CD4-positive, CD25-positive, alpha-beta regulatory T cell (primary cell): ENCODE measurements around the gene RBM39. TPM values are rescaled to one million over a fixed set of nuclear protein-coding genes. Genes with fewer than 3 reads are reported as not detected.
A peak's percentile ranks its signal among the peaks of the same experiment; 100 is the strongest.
"Not testable (repeated sequence)": the region's sequence is repeated elsewhere in the genome, so short reads cannot be mapped to it uniquely, and the experiment has no call there.

Experiments used
- ATAC-seq, 2 donors: fragments of 150-1000 bp; cut with Tn5 transposase; one replicate each; pipeline ENCODE4 v1.10.0; 2021; ENCODE audit warnings: low read depth in 2 of 2, moderate number of reproducible peaks in 2 of 2, moderate library complexity in 1 of 2
- DNase-seq, 3 donors: peaks; one replicate each; pipeline versions ENCODE4 v3.0.0 to v3.0.0-alpha.2; 2012 to 2022; ENCODE audit warnings: mixed read lengths in 1 of 3
- H3K27ac ChIP-seq: one replicate; pipeline ENCODE4 v1.7.0; 2013; ENCODE audit warnings: mild to moderate bottlenecking, low read length; ENCODE audit not compliant: insufficient read depth, poor library complexity, severe bottlenecking
- H3K27me3 ChIP-seq: one replicate; pipeline ENCODE4 v1.7.0; 2013; ENCODE audit warnings: low read length; ENCODE audit not compliant: control insufficient read depth, insufficient read depth
- H3K36me3 ChIP-seq: one replicate; pipeline ENCODE4 v1.7.0; 2013; ENCODE audit warnings: mild to moderate bottlenecking, low read length, moderate library complexity; ENCODE audit not compliant: control insufficient read depth, insufficient read depth
- H3K4me1 ChIP-seq: 2 replicates; pipeline ENCODE4 v1.7.0; 2013; ENCODE audit warnings: mild to moderate bottlenecking, low read length; ENCODE audit not compliant: insufficient read depth, control insufficient read depth, poor library complexity, severe bottlenecking
- H3K4me3 ChIP-seq: one replicate; pipeline ENCODE4 v1.7.0; 2013; ENCODE audit warnings: low read depth, mild to moderate bottlenecking, low read length, moderate library complexity
- H3K9me3 ChIP-seq, 2 experiments: 1 replicate in 1 of 2; 2 replicates in 1 of 2; pipeline ENCODE4 v1.7.0; 2013; ENCODE audit warnings: low read length in 2 of 2, mild to moderate bottlenecking in 1 of 2, moderate library complexity in 1 of 2; ENCODE audit not compliant: control insufficient read depth in 2 of 2
- H3K27ac Mint-ChIP-seq, 3 donors: one replicate each; pipeline ENCODE4 v1.8.0; 2020 to 2022; ENCODE audit warnings: mild to moderate bottlenecking in 3 of 3, mixed read lengths in 3 of 3, moderate library complexity in 2 of 3
- H3K27me3 Mint-ChIP-seq: one replicate; pipeline ENCODE4 v1.8.0; 2022; ENCODE audit warnings: mild to moderate bottlenecking, mixed read lengths
- H3K36me3 Mint-ChIP-seq: one replicate; pipeline ENCODE4 v1.8.0; 2020; ENCODE audit warnings: mixed read lengths
- H3K4me1 Mint-ChIP-seq, 4 donors: one replicate each; pipeline ENCODE4 v1.8.0; 2020 to 2022; ENCODE audit warnings: mixed read lengths in 4 of 4, mild to moderate bottlenecking in 1 of 4
- H3K4me3 Mint-ChIP-seq, 4 donors: one replicate each; pipeline ENCODE4 v1.8.0; 2020 to 2022; ENCODE audit warnings: mild to moderate bottlenecking in 4 of 4, mixed read lengths in 4 of 4, moderate library complexity in 3 of 4
- H3K9me3 Mint-ChIP-seq, 7 donors: one replicate each; pipeline ENCODE4 v1.8.0; 2020 to 2022; ENCODE audit warnings: mixed read lengths in 7 of 7, mild to moderate bottlenecking in 3 of 7, moderate library complexity in 2 of 7
- polyA plus RNA-seq, 4 donors: library from polyadenylated mRNA; unstranded; fragments of 300-500 nt; fragmentation: Illumina TruSeq; gene quantifications; one replicate each; pipeline ENCODE4 v1.2.3, GENCODE V29; 2021
- total RNA-seq: library from RNA; stranded (reverse); gene quantifications from one replicate; pipeline ENCODE4 v1.2.3, GENCODE V29; 2022

Gene RBM39
- total RNA-seq (1,180 TPM), polyA plus RNA-seq (100 to 1,000 TPM; 112 to 144 (median 117) TPM)

DNA sequence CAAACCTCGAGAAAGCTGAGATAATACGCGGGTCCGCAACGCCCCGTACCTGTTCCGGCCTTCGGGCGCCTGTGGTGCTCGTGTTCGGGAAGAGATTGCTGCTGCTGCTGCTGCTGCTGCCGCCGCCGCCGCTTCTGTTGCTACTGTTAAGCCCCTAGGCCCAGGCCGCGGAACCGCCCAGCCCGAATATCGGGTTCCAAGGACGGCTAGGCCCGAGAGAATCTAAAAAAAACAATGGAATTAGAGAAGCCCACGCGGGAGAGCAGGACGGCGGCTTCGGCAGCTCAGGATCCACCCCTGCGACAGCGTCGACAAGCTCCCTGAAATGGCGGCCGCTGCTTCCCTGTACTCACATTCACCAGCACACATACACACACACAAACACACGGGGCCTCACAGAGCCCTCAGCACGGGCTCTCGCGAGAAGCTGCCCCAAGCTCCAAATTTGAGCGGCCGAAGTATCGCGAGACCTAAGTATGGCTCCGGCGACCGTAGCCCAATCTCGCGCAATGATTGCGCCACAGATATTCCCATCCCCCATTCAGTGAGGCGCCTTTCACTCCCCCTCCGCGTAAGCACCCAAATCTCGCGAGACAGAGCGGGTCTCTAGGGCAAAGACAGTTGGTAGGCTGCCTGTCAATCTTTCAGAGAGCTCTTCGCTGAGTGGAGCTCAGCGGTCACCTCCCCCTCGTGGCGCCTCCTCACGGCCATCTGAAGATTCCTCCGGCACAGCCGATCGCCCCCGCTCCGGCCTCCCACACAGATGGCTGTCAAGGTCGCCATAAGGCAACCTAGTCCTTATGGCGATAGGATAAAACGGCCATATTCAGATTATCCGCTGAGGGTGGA lies at the start of gene RBM39:
Gene RBM39, minus strand, starts transcription at position 369 of the 849 bp plus-strand sequence. CDS start 1,386 bp downstream, outside the sequence.
- Mint-ChIP-seq H3K27me3 (peaks cover 6% of the 10 kb centered on the region), H3K9me3 (no peaks in the 10 kb centered on the region), H3K4me3 (peak within 1 kb of the TSS; percentile 95 to 100 (median 100)), H3K27ac (peak within 1 kb of the TSS; percentile 98 to 100 (median 99)), H3K36me3 (peaks cover 29% of the 10 kb centered on the region), H3K4me1 (peaks cover 16 to 52% (median 32%) of the 10 kb centered on the region in 4 donors)
- Histone ChIP-seq H3K9me3 (no peaks in the 10 kb centered on the region), H3K27me3 (no peaks in the 10 kb centered on the region), H3K4me1 (peaks cover 51% of the 10 kb centered on the region), H3K36me3 (peaks cover 34% of the 10 kb centered on the region), H3K4me3 (peak within 1 kb of the TSS; percentile 100), H3K27ac (peak within 1 kb of the TSS; percentile 100)
- ATAC-seq (peak; percentile 88 to 91), DNase-seq (peak; percentile 100)

DNA sequence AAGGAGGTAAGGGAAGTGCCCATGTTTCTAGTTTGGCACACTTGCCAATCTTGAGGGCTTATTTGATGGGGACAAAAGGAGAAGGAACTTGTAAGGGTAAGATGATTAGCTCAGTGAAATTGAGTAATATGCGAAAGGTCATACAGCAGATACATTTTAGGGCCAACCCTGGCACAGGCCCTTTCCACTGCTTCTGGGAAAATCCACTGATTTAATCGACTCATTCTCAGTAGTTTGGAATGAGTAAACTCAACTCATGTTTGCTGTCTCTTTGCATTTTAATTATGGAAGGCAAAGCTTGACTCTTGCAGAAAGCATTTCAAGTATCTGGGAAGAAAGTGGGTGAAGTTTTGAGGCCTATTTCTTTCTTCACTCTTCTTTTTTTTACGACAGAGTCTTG lies 49.8 kb upstream of the RBM39 start:
- H3K27ac ChIP-seq = no peak overlapping the region
- DNase-seq (no peak), ATAC-seq (no peak)
- H3K4me1 ChIP-seq = peaks cover 5% of the 10 kb centered on the region
- Mint-ChIP-seq H3K9me3 (no peaks in the 10 kb centered on the region), H3K4me3 (no peak overlapping the region), H3K36me3 (no peaks in the 10 kb centered on the region), H3K27ac (peak overlapping the region; percentile 6 to 91 (median 29)), H3K27me3 (no peaks in the 10 kb centered on the region), H3K4me1 (peaks cover 6 to 39% (median 28%) of the 10 kb centered on the region in 4 donors)
- no peak overlapping the region for H3K4me3 ChIP-seq
- H3K9me3 ChIP-seq = no peaks in the 10 kb centered on the region
- H3K36me3 ChIP-seq = no peaks in the 10 kb centered on the region
- no peaks in the 10 kb centered on the region for H3K27me3 ChIP-seq

GRCh38 chr20:35791097-35791496 lies 49.0 kb upstream of the RBM39 start:
- Histone ChIP-seq H3K27me3 (no peaks in the 10 kb centered on the region), H3K27ac (no peak overlapping the region), H3K36me3 (no peaks in the 10 kb centered on the region), H3K4me3 (no peak overlapping the region), H3K9me3 (no peaks in the 10 kb centered on the region), H3K4me1 (no peaks in the 10 kb centered on the region)
- H3K4me1 Mint-ChIP-seq = peaks cover 0 to 36% (median 22%) of the 10 kb centered on the region in 4 donors
- H3K9me3 Mint-ChIP-seq = no peaks in the 10 kb centered on the region
- no peaks in the 10 kb centered on the region for H3K27me3 Mint-ChIP-seq
- no peak for DNase-seq
- no peak for ATAC-seq
- H3K27ac Mint-ChIP-seq = no peak overlapping the region
- H3K4me3 Mint-ChIP-seq = no peak overlapping the region
- no peaks in the 10 kb centered on the region for H3K36me3 Mint-ChIP-seq

GRCh38 chr20:35788796-35789195 lies 46.7 kb upstream of the RBM39 start:
- H3K9me3 ChIP-seq = no peaks in the 10 kb centered on the region
- H3K36me3 ChIP-seq = peaks cover 2% of the 10 kb centered on the region
- Mint-ChIP-seq H3K9me3 (no peaks in the 10 kb centered on the region), H3K36me3 (no peaks in the 10 kb centered on the region), H3K27ac (peak overlapping the region in 1 of 3 donors; percentile 72), H3K4me3 (no peak overlapping the region), H3K4me1 (peaks cover 0 to 26% (median 16%) of the 10 kb centered on the region in 4 donors), H3K27me3 (no peaks in the 10 kb centered on the region)
- no peaks in the 10 kb centered on the region for H3K27me3 ChIP-seq
- no peaks in the 10 kb centered on the region for H3K4me1 ChIP-seq
- ATAC-seq = no peak
- no peak overlapping the region for H3K4me3 ChIP-seq
- H3K27ac ChIP-seq = no peak overlapping the region
- no peak for DNase-seq

GRCh38 chr20:35785541-35785940 lies 43.5 kb upstream of the RBM39 start:
- not testable (repeated sequence) for H3K9me3 Mint-ChIP-seq, H3K27me3 Mint-ChIP-seq, H3K4me3 ChIP-seq, H3K9me3 ChIP-seq, DNase-seq, H3K4me3 Mint-ChIP-seq, ATAC-seq, H3K27ac ChIP-seq, H3K27me3 ChIP-seq, H3K4me1 ChIP-seq, H3K36me3 Mint-ChIP-seq
- Mint-ChIP-seq H3K4me1 (peaks cover 0 to 30% (median 12%) of the 10 kb centered on the region in 4 donors), H3K27ac (peak overlapping the region in 1 of 3 donors; percentile 48)
- H3K36me3 ChIP-seq = peaks cover 13% of the 10 kb centered on the region

GRCh38 chr20:35783811-35784210 lies 41.8 kb upstream of the RBM39 start:
- not testable (repeated sequence) for DNase-seq, H3K9me3 Mint-ChIP-seq, H3K36me3 Mint-ChIP-seq, H3K9me3 ChIP-seq, H3K27me3 Mint-ChIP-seq, H3K27ac ChIP-seq, H3K27ac Mint-ChIP-seq, H3K4me3 Mint-ChIP-seq, H3K4me1 ChIP-seq, H3K4me3 ChIP-seq, H3K27me3 ChIP-seq, ATAC-seq
- peaks cover under 1 to 33% (median 16%) of the 10 kb centered on the region in 4 donors for H3K4me1 Mint-ChIP-seq
- peaks cover 24% of the 10 kb centered on the region for H3K36me3 ChIP-seq

- no peaks in the 10 kb centered on the region for H3K9me3 ChIP-seq
- H3K36me3 ChIP-seq = peaks cover 25% of the 10 kb centered on the region
- Mint-ChIP-seq H3K9me3 (peaks cover 0 to 2% (median 0%) of the 10 kb centered on the region in 7 donors), H3K36me3 (peaks cover 33% of the 10 kb centered on the region), H3K4me3 (peak overlapping the region; percentile 33 to 89 (median 58)), H3K4me1 (peaks cover 29 to 76% (median 54%) of the 10 kb centered on the region in 4 donors), H3K27me3 (peaks cover 4% of the 10 kb centered on the region), H3K27ac (peak overlapping the region; percentile 72 to 85 (median 84))
- H3K4me1 ChIP-seq = peaks cover 60% of the 10 kb centered on the region
- H3K27ac ChIP-seq = peak overlapping the region; percentile 53
- H3K27me3 ChIP-seq = no peaks in the 10 kb centered on the region
- no peak for DNase-seq
- no peak for ATAC-seq
- peak overlapping the region; percentile 51 for H3K4me3 ChIP-seq
Measured at GRCh38 chr20:35776513-35777101, 34.5 kb upstream of the RBM39 start.
